ENCODE results near the gene CRACR2A.

- TF ChIP-seq CTCF (IDR thresholded peaks at IDR 0.05; ENCODE audit: control extremely low read depth in 1 of 3, insufficient read depth in 1 of 3, low read depth in 1 of 3, low read length in 3 of 3) (no peak), POLR2AphosphoS5 (IDR thresholded peaks at IDR 0.05; ENCODE audit: low read depth, low read length) (no peak), HDAC2 (IDR thresholded peaks at IDR 0.05; ENCODE audit: borderline replicate concordance in 1 of 2, low read depth in 2 of 2, low read length in 2 of 2) (no peak), POLR2A (IDR thresholded peaks at IDR 0.05; ENCODE audit: control extremely low read depth in 1 of 2, low read depth in 2 of 2, low read length in 2 of 2) (no peak), EP300 (IDR thresholded peaks at IDR 0.05; ENCODE audit: borderline replicate concordance in 1 of 2, low read depth in 2 of 2, low read length in 2 of 2) (no peak), EZH2 (IDR thresholded peaks at IDR 0.05; ENCODE audit: low read depth, low read length, severe bottlenecking) (no peak), SUZ12 (IDR thresholded peaks at IDR 0.05; ENCODE audit: low read length) (peak; percentile 26; the same call in 1 of the 2 replicates), HDAC6 (IDR thresholded peaks at IDR 0.05; ENCODE audit: low read depth, low read length) (no peak), EGR1 (IDR thresholded peaks at IDR 0.05; ENCODE audit: borderline replicate concordance, low read depth, low read length) (no peak), FOSL1 (IDR thresholded peaks at IDR 0.05; ENCODE audit: insufficient read depth, low read depth, low read length) (no peak)
These were observed 706 bp downstream of the CRACR2A start for GRCh38 chr12:3752096-3752709.
